Measurements from ENCODE around the gene CACNA1C. TPM values are rescaled to one million over a fixed set of nuclear protein-coding genes. Genes with fewer than 3 reads are reported as not detected.

CACNA1C gene
- total RNA-seq, 1 donor from 2014 or later, result 1.3 TPM

DNA sequence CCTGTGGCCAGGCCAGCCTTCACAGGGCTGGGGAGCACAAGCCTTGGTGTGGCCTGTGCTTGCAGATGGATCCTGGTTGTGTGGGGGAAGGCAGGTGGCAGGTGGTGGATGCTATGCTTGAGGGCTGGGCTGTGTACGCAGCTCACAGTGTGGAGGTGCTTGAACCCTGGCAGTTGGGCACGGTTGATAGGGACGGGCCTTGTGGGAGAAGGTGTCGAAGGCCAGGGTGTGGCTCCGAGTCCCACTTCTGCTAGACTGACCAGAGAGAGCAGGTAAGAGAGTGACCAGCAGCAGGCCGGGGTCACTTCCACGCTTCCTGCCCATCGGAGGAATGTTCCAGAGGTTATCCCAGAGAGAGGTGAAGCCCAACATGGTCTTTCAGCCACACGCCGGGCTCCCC lies 85.5 kb downstream of the CACNA1C start:
- Histone ChIP-seq H3K4me3 (ENCODE audit: low read depth, low read length) (no peak overlapping the region), H3K36me3 (ENCODE audit: control insufficient read depth, insufficient read depth, low read length) (no peaks in the 10 kb centered on the region), H3K27me3 (ENCODE audit: control insufficient read depth, insufficient read depth, low read length) (no peaks in the 10 kb centered on the region)
- DNase-seq (ENCODE audit: low read depth), result no peak
- no peak for TF ChIP-seq CTCF (IDR thresholded peaks at IDR 0.05; ENCODE audit: insufficient read depth, low read length, poor library complexity, severe bottlenecking)

- no peaks in the 10 kb centered on the region for H3K27me3 ChIP-seq (ENCODE audit: control insufficient read depth, insufficient read depth, low read length)
- H3K36me3 ChIP-seq (ENCODE audit: control insufficient read depth, insufficient read depth, low read length), result no peaks in the 10 kb centered on the region
- TF ChIP-seq CTCF (IDR thresholded peaks at IDR 0.05; ENCODE audit: insufficient read depth, low read length, poor library complexity, severe bottlenecking), result no peak
- no peak overlapping the region for H3K4me3 ChIP-seq (ENCODE audit: low read depth, low read length)
- DNase-seq (ENCODE audit: low read depth), result no peak
These were observed 86.1 kb downstream of the CACNA1C start for GRCh38 chr12:2138871-2139308.

GRCh38 chr12:2139651-2140050 lies 86.9 kb downstream of the CACNA1C start:
- Histone ChIP-seq H3K36me3 (ENCODE audit: control insufficient read depth, insufficient read depth, low read length) (no peaks in the 10 kb centered on the region), H3K27me3 (ENCODE audit: control insufficient read depth, insufficient read depth, low read length) (no peaks in the 10 kb centered on the region), H3K4me3 (ENCODE audit: low read depth, low read length) (no peak overlapping the region)
- no peak for DNase-seq (ENCODE audit: low read depth)
- TF ChIP-seq CTCF (IDR thresholded peaks at IDR 0.05; ENCODE audit: insufficient read depth, low read length, poor library complexity, severe bottlenecking), result no peak

DNA sequence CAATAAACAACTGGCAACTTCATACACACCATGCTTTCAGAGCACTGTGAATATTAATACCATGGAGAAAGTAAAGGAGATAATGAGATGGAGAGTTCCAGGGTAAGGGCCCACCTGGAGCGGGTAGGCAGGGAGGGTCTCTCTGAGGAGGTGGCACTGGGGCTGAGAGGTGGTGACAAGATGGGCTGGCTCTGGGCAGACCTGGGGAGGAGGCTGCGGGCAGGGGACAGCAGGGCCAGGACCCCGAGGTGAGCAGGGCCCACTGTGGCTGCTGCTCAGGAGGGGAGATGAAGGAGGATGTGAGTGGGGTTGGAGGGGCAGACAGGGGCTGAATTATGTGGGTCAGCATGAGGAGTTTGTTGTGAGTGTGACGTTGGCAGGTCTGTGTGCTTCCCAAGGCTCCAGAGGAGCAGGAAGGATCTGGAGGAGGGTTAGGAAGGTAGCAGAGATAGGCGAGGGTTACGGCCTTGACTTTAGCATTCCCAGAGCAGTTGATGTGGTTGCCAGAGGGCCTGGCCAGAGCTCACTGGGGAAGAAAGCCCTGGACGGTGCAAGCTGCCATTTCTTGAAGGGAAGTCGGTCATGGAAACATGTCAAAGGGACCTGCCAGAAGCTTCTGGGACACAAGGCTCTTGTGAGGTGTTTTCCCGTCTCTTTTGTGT lies 88.2 kb downstream of the CACNA1C start:
- H3K36me3 ChIP-seq (ENCODE audit: control insufficient read depth, insufficient read depth, low read length), result no peaks in the 10 kb centered on the region
- H3K4me3 ChIP-seq (ENCODE audit: low read depth, low read length), result no peak overlapping the region
- no peak for TF ChIP-seq CTCF (IDR thresholded peaks at IDR 0.05; ENCODE audit: insufficient read depth, low read length, poor library complexity, severe bottlenecking)
- H3K27me3 ChIP-seq (ENCODE audit: control insufficient read depth, insufficient read depth, low read length), result no peaks in the 10 kb centered on the region
- no peak for DNase-seq (ENCODE audit: low read depth)

GRCh38 chr12:2142068-2142467 lies 89.3 kb downstream of the CACNA1C start:
- Histone ChIP-seq H3K27me3 (ENCODE audit: control insufficient read depth, insufficient read depth, low read length) (peaks cover 4% of the 10 kb centered on the region), H3K36me3 (ENCODE audit: control insufficient read depth, insufficient read depth, low read length) (no peaks in the 10 kb centered on the region), H3K4me3 (ENCODE audit: low read depth, low read length) (no peak overlapping the region)
- DNase-seq (ENCODE audit: low read depth), result no peak
- TF ChIP-seq CTCF (IDR thresholded peaks at IDR 0.05; ENCODE audit: insufficient read depth, low read length, poor library complexity, severe bottlenecking), result no peak

- Histone ChIP-seq H3K27me3 (ENCODE audit: control insufficient read depth, insufficient read depth, low read length) (peaks cover 4% of the 10 kb centered on the region), H3K36me3 (ENCODE audit: control insufficient read depth, insufficient read depth, low read length) (no peaks in the 10 kb centered on the region), H3K4me3 (ENCODE audit: low read depth, low read length) (no peak overlapping the region)
- TF ChIP-seq CTCF (IDR thresholded peaks at IDR 0.05; ENCODE audit: insufficient read depth, low read length, poor library complexity, severe bottlenecking), result no peak
- no peak for DNase-seq (ENCODE audit: low read depth)
These were observed 92.2 kb downstream of the CACNA1C start for GRCh38 chr12:2144951-2145350.

Data from kidney epithelial cell (primary cell).